HG02981 (cell line): ENCODE measurements around the gene RERE.

Experiments
- ATAC-seq: cut with Tn5 transposase; IDR thresholded peaks from one replicate; pipeline ENCODE4 v1.9.1; 2021; ENCODE audit warnings: mild to moderate bottlenecking, moderate library complexity; ENCODE audit not compliant: unreplicated experiment

Gene RERE

GRCh38 chr1:8358241-8358896, 459.1 kb downstream of the RERE start:
- no peak for ATAC-seq

DNA sequence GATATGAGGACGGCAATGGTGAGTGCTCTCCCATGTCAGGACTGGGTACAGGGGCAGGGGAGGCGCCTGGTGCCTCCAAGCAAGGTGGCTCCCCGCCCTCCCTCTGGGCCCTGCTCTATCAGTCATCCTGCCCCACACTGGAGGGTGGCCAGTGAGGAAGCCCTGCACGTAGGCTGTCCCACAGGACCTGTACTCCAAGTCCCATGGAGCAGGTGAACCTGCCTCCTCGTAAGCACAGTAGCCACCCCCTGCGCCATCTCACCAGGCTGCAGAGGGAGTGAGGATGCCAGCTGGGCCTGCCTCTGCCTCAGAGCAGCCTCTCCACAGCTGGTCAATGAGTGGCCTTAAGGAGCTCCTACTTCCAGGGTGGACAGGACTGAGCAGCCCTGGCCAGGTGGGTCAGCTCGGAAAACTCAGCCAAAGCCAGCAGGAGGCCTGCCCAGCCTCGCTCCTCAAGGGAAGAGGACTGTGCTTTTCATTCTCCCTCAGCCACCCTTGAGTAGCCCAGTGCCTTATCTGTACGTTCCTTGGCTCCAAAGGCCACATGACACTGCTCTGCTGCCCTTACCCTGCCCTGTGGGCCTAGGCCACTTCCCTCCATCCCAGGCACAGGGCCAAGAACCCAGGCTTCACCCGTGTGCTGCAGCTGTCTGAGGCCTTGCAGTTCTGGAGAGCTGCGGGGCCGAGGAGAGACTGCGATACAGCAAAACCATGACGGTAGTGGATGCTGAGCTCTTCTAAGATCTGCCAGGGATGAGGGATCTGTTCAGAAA, 459.9 kb downstream of the RERE start:
- ATAC-seq, result no peak

DNA sequence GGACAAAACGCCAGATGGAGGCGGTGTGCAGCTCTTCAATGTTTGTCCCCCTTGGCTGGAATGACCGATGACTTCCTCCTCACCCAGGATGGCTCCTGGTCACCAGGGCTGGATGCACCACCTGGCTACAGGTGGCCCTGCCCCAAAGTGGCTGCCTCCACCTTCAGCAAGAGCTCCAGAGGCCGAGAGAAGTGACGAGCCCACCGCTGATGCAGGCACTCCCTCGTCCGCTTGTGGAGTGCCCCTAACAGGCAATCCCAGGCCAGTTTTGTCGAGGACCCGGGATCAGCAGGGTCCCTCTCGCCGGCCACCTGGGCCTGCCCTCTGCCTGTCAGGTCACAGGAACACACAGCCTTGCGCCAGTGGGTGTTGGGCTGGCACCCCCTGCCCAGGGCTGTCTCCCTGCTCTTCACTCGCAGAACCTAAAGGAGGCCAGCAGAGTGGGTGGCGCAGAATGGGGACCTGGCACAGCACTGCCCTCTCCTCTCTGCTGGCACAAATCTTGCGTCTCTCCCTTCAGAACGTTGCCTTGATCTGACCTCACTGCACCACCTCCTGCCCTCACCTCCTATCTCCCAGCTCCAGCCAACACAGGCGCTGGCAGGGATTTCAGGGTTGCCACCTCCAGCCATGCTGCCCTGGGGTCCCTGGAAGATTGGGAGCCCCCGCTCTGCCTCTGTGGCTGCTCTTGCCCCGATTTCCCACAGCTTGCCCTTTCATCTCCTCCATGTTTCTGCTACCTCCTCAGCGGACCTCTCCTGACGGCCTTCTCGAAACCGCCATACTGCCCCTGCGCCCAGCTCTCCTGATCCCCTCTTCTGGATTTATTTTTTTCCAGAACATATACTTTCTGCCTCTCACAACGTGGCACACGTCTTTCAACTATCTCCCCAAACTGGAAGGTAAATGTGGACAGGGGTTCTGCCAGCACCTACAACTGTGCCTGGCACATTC, 460.9 kb downstream of the RERE start:
- no peak for ATAC-seq

- no peak for ATAC-seq
Observed at GRCh38 chr1:8355439-8356255, 461.8 kb downstream of the RERE start.

GRCh38 chr1:8354038-8354437, 463.4 kb downstream of the RERE start:
- no peak for ATAC-seq

DNA sequence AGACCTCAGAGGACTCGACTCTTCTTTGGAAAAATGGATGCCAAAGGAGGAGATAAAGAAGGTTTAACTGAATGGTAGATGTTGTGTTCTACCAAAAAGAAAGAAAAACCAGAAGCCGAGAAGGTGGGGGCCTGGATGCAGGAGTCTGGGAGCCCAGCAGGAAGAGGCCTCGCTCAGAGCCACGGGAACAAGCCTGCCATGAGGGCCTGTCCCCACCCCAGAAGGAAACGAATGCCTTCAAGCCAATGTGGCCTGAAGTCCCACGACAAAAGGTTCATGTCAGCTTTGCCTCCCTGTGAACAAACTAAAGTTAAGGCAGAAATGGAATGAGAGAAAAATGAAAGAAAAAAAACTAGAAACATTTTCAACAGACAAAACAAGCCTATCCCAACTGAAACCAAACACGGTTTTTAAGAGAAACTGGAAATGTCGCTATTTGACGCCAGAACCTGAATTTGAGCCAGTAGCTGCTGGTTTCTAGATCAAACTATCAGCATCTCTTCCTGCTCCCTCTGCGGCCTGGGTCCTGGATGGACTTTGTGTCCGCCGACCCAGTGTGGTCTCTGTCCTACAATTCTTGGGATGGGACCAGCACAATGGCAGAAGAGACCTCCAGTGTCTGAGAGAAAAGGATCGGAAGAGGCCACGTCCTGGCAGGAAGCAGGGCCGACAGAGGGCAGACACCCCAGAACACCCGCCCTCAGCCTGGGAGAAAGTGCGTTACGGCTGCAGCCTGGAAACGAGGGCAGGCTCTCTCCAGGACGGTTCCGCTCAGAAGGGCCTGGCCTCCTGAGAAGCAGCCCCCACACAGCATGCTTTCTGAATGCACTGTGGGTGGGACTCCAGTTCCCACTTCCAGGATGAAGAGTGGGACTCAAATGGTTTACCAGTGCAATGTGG, 464.3 kb downstream of the RERE start:
- ATAC-seq, result no peak

DNA sequence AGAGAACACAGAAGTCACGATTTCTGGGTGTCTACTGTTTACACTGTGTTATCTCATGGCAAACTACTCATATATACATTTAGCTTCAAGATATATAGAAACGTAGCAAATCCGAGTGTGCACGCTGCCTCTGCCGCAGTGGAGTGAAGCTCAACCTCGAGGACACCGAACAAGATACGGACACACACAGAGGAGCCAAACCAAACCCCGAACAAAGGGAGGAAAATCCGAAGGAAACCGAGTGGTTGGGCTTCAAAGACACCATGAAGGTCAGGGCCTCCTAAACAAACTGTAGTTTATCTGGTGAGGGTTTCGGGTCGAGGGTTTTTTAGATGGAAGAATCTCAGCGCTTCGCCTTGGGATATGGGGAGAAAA, 465.0 kb downstream of the RERE start:
- no peak for ATAC-seq

DNA sequence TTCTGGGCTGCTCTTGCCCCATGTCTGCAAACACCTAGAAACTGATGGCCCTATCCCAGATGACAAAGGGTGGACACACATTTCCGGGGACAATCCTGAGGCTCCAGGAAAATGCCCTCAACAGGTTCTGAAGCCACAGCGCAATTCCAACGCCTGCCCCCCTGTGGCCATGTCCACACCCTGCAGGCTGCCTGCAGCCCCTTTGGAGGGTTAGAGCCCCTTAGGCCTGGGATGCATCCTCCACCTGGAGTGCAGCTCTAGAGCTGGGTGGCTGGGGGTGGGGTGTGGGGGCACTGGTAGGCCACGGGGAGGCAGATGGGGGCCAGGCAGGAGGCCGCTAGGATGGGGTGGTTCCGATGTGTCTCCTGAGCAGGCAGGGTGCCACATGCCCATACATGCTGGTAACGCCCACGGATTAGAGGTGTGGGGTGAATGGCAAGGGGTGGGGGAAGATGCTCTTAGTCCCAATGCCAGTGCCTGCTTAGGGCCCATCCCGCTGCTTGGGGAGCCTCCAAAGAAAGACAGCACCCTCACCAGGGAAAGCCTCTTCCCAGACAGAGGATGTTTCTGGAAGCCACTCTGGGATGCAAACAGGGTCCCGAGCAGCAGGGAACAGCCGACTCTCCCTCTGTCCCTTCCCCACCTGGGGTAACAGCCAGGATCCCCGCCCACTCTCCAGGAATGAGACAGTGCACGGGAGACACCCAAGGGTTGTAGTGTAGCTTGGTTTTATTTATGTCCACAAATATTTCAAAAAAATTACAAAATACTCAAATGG, 465.6 kb downstream of the RERE start:
- no peak for ATAC-seq

DNA sequence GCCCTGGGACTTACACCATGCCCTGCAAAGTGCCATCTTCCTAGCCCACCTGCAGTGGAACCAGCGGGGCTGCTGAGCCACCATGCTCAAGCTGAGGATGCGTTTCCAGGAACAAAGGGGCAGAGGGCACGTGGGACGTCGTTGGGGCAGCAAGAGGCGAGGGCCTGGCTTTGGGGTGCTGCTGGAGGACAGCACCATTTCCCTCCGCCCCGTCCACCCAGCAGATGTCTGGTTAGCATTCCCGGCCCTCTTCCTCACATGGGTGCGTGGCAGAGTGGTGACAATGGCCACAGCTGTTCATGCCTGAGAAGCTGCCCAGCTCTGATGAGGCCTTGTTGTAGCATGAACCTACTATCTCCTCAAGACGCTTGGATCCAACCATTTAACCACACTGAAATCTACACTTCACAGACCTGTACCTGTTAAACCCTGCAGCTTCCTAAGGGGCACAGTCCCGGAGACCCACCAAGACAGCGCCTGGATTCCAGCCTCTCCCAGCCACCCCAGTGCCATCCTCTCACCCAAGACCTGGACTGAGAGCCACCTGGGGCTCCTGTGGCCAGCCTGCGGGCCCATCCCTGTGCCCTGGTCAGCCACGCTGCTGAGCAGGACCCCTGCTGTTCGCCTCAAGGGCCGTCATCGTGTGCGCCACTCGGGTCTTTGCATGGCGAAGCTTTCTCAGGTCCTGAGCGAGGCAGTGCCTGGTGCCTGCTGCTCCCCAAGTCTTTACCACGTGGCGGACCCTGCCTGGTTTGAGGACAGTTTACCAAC, 466.3 kb downstream of the RERE start:
- no peak for ATAC-seq

- no peak for ATAC-seq
Observed at GRCh38 chr1:8349961-8350360, 467.5 kb downstream of the RERE start.

DNA sequence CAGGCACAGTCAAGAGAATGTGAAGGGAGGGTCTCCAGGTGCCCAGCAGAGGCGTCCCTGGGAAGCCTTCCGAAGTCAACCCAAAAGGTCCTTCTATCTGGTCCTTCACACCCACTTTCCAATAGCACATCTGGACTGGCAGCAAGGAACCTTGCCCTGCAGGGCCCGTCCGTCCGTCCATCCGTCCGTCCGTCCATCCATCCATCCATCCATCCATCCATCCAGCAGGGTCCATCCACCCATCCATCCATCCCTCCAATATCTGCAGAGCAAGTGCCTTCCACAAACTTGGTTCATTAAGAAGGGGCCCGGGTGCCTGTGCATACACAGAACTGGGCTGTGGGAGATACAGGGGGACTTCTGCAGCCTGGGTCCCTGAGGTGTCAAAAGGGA, 468.0 kb downstream of the RERE start:
- ATAC-seq, result no peak

- ATAC-seq, result peak; percentile 51
Observed at GRCh38 chr1:8348777-8349472, 468.5 kb downstream of the RERE start.

DNA sequence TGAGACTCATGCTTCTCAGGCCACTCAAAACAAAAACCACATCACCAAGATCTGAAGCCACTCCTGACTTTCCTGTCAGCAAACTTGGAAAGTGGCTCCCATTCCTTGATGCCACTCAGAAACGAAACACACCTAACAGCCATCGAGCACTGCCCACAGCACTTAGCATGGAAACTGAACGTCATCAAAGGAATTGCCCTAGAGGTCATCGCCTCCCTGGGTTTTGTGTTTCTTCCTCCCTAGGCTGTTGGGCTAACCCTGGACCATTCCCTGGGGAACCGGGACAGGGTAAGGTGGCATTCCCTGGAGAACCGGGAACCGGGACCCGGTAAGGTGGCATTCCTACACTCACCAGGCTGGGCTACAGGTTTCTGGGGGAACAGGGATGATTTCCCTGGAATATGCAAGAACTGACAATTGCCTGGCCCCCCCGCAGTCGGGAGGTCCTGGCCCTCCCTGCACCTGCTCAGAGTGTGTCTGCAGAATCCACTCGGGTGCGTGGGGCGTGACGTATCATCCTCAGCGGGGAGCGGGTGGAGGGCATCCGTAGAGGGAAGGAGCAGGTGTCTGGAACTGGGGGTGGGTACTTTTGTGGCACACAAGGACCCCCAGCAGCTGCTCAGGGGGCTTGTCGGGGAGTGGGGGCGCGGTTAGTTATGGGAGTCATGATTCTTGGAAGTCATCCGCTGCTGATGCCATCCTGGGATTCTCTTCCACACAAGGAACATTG, 469.2 kb downstream of the RERE start:
- ATAC-seq, result no peak

- ATAC-seq, result no peak
Observed at GRCh38 chr1:8347635-8348034, 469.8 kb downstream of the RERE start.

DNA sequence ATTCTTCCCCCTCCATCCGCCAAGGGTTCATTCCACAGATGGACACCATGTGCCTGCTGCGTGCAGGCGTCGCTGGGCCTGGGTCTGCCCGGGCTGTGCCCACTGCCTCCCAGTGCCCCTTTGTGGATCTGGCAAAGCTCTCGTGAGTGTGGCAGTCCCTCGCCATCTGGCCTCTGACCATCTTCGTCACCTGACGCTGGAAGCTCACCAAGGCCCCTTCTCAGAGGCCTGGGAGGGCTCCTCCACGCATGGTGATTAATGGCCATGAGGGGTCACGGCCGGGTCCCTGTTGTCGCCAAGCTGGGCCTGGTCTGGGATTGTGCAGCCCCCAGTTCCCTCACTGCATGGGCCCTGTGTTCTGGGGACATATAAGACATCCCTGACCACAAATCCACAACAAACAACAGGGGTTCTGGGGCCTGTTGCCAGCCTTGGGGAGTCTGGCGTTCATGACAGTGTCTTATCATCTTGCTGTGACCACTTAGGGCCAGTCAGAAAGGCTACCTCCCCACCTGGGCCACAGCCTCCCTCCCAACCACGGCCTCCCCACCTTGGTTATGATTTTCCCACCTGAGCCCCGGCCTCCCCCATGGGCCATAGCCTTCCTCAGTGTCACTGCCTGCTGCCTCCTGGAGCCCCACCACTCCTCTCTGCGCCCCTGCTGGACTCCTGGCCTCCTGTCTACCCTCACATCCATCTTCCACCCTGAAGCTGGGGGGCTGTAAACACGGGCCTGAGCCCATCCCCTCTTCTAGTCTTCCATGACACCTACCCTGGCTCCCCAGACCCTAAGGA, 471.6 kb downstream of the RERE start:
- no peak for ATAC-seq

- ATAC-seq, result no peak
Observed at GRCh38 chr1:8344893-8345507, 472.4 kb downstream of the RERE start.
